ENCODE results near the gene UBE2M. TPM values are rescaled to one million over a fixed set of nuclear protein-coding genes. Genes with fewer than 3 reads are reported as not detected.
"Not testable (repeated sequence)": the region's sequence is repeated elsewhere in the genome, so short reads cannot be mapped to it uniquely, and the experiment has no call there.

The UBE2M gene
- total RNA-seq, 1 donor, result 54.6 TPM

DNA sequence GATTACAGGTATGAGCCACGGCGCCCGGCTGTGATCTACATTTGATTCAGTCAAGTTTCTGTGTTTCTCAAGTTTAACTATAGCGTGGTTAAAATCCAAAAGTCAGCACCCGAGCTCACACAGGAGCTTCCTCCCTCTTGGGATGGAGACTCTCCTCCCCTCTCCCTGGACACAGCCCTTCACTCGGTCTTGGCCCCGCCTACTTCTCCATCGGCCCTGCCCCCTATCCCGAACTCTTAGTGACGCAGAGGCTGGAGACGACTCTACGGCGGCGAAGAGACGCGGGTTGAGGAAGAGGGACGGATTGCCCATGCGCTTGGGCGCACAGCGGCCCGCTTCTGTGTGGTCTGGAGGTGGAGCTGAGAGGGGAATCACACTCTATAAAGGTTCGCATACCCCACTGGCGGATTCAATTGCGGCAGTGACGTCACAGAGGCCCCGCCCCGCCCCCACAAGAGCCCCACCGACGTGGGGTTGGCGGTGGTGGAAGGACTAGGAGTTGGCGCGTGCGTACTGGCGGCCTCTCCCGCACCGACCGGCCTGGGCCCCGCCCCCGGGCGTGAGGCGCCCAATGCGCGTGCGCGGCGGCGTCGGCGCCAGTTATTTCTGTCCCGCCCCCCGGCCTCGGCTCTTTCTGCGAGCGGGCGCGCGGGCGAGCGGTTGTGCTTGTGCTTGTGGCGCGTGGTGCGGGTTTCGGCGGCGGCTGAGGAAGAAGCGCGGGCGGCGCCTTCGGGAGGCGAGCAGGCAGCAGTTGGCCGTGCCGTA, 14.4 kb downstream of the UBE2M start, which contains the start of gene TRIM28:
Gene TRIM28, plus strand, starts transcription at position 239 of the 765 bp plus-strand sequence. CDS start 694 bp downstream, outside the sequence.
- peaks cover 14% of the 10 kb centered on the region for H3K4me1 ChIP-seq (ENCODE audit: insufficient read depth, low read length)
- peaks cover 44% of the 10 kb centered on the region for H3K79me2 ChIP-seq (ENCODE audit: insufficient read depth, low read length)
- H2AFZ ChIP-seq (ENCODE audit: low read length), result peak within 1 kb of the TSS; percentile 91
- H3K27me3 ChIP-seq (ENCODE audit: insufficient read depth, low read length), result peaks cover 19% of the 10 kb centered on the region
- H3K27ac ChIP-seq (ENCODE audit: low read depth, low read length), result peak within 1 kb of the TSS; percentile 90
- H4K20me1 ChIP-seq (ENCODE audit: insufficient read depth, low read length), result peaks cover 38% of the 10 kb centered on the region
- TF ChIP-seq, protein P1, sequence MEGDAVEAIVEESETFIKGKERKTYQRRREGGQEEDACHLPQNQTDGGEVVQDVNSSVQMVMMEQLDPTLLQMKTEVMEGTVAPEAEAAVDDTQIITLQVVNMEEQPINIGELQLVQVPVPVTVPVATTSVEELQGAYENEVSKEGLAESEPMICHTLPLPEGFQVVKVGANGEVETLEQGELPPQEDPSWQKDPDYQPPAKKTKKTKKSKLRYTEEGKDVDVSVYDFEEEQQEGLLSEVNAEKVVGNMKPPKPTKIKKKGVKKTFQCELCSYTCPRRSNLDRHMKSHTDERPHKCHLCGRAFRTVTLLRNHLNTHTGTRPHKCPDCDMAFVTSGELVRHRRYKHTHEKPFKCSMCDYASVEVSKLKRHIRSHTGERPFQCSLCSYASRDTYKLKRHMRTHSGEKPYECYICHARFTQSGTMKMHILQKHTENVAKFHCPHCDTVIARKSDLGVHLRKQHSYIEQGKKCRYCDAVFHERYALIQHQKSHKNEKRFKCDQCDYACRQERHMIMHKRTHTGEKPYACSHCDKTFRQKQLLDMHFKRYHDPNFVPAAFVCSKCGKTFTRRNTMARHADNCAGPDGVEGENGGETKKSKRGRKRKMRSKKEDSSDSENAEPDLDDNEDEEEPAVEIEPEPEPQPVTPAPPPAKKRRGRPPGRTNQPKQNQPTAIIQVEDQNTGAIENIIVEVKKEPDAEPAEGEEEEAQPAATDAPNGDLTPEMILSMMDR (IDR thresholded peaks at IDR 0.05; ENCODE audit: extremely low read depth, low read depth, low read length), result no peak
- H3K9me3 ChIP-seq (ENCODE audit: low read depth, low read length), result no peaks in the 10 kb centered on the region
- peaks cover 29% of the 10 kb centered on the region for H3K36me3 ChIP-seq (ENCODE audit: insufficient read depth, low read length)
- H3K4me2 ChIP-seq (ENCODE audit: insufficient read depth, low read length), result peak within 1 kb of the TSS; percentile 87
- H3K4me3 ChIP-seq (ENCODE audit: insufficient read depth, low read length), result peak within 1 kb of the TSS; percentile 96
- peak; percentile 100 for DNase-seq (ENCODE audit: insufficient read length, low spot score, missing footprints)

DNA sequence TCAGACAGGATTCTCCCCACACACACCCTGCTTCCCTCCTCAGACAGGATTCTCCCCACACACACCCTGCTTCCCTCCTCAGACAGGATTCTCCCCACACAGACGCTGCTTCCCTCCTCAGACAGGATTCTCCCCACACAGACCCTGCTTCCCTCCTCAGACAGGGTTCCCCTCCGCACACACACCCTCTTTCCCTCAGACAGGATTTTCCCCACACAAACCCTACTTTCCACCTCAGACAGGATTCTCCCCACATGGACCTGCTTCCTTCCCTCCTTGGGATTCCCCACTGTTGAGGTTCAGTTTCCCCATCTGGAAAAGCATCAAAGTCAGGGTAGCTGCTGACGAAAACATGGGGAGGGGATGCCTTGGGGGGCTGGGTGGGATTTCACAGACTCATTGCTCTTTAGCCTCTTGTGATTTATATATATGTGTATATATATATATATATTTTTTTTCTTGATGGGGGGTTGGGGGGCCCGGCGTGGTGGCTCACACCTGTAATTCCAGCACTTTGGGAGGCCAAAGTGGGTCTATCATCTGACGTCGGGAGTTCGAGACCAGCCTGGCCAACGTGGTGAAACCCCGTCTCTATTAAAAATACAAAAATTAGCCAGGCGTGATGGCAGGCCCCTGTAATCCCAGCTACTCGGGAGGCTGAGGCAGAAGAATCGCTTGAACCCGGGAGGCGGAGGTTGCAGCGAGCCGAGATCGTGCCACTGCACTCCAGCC, 15.6 kb downstream of the UBE2M start:
- H3K4me2 ChIP-seq (ENCODE audit: insufficient read depth, low read length); H3K9me3 ChIP-seq (ENCODE audit: low read depth, low read length); H2AFZ ChIP-seq (ENCODE audit: low read length); H3K27ac ChIP-seq (ENCODE audit: low read depth, low read length); H3K4me3 ChIP-seq (ENCODE audit: insufficient read depth, low read length): not testable (repeated sequence)
- Histone ChIP-seq H3K4me1 (ENCODE audit: insufficient read depth, low read length) (peaks cover 14% of the 10 kb centered on the region), H3K36me3 (ENCODE audit: insufficient read depth, low read length) (peaks cover 17% of the 10 kb centered on the region), H3K27me3 (ENCODE audit: insufficient read depth, low read length) (peaks cover 31% of the 10 kb centered on the region), H4K20me1 (ENCODE audit: insufficient read depth, low read length) (peaks cover 29% of the 10 kb centered on the region), H3K79me2 (ENCODE audit: insufficient read depth, low read length) (peaks cover 32% of the 10 kb centered on the region)
- DNase-seq (ENCODE audit: insufficient read length, low spot score, missing footprints), result peak; percentile 11

DNA sequence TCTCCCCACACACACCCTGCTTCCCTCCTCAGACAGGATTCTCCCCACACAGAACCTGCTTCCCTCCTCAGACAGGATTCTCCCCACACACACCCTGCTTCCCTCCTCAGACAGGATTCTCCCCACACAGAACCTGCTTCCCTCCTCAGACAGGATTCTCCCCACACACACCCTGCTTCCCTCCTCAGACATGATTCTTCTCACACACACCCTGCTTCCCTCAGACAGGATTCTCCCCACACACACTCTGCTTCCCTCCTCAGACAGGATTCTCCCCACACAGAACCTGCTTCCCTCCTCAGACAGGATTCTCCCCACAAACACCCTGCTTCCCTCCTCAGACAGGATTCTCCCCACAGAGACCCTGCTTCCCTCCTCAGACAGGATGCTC, 19.2 kb downstream of the UBE2M start:
- not testable (repeated sequence) for H3K79me2 ChIP-seq (ENCODE audit: insufficient read depth, low read length); H3K4me2 ChIP-seq (ENCODE audit: insufficient read depth, low read length); H3K4me3 ChIP-seq (ENCODE audit: insufficient read depth, low read length); H3K9me3 ChIP-seq (ENCODE audit: low read depth, low read length); H3K27ac ChIP-seq (ENCODE audit: low read depth, low read length); H4K20me1 ChIP-seq (ENCODE audit: insufficient read depth, low read length); H3K4me1 ChIP-seq (ENCODE audit: insufficient read depth, low read length); H2AFZ ChIP-seq (ENCODE audit: low read length); DNase-seq (ENCODE audit: insufficient read length, low spot score, missing footprints); H3K36me3 ChIP-seq (ENCODE audit: insufficient read depth, low read length)
- H3K27me3 ChIP-seq (ENCODE audit: insufficient read depth, low read length), result peaks cover 41% of the 10 kb centered on the region

DNA sequence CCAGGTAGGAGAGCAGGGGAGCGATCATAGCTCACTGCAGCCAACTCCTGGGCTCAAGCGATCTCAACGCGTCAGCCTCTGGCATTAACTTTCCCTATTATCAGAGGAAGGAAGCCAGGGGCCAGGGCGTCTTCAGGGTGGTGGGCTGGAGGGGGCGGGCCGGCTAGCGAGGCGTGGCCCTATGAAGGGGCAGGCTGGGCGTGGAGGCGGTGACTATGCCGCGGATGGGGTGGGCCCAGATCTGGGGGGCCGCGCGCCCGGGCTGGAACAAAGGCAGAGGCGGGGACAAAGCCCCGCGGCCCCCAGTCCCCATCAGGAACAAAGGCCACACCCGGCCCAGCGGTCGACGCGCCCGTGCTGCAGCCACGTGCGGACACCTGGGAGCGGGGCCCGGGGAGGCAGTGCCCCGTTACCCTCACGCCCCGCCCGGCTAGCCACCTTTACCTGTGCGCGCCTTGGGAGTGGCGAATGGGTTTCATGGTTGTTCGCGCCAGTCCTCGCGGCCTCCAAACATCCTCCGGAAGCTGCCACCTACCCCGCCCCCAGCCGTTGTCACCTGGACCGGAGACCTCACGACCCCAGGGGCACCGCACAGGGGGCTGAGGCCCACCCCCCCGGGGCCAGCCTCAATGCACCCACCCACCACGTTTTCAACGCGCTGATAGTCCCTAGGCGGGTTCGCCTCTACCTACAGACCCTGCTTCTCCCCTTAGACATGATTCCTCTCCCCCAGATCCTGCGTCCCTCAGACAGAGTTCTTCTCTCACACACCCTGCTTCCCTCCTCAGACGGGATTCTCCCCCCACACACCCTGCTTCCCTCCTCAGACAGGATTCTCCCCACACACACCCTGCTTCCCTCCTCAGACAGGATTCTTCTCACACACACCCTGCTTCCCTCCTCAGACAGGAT, 19.9 kb downstream of the UBE2M start:
- no peaks in the 10 kb centered on the region for H3K4me1 ChIP-seq (ENCODE audit: insufficient read depth, low read length)
- no peaks in the 10 kb centered on the region for H3K36me3 ChIP-seq (ENCODE audit: insufficient read depth, low read length)
- no peak overlapping the region for H3K4me3 ChIP-seq (ENCODE audit: insufficient read depth, low read length)
- peak; percentile 21 for DNase-seq (ENCODE audit: insufficient read length, low spot score, missing footprints)
- no peak overlapping the region for H3K4me2 ChIP-seq (ENCODE audit: insufficient read depth, low read length)
- peaks cover 41% of the 10 kb centered on the region for H3K27me3 ChIP-seq (ENCODE audit: insufficient read depth, low read length)
- no peaks in the 10 kb centered on the region for H3K9me3 ChIP-seq (ENCODE audit: low read depth, low read length)
- H3K27ac ChIP-seq (ENCODE audit: low read depth, low read length), result no peak overlapping the region
- H3K79me2 ChIP-seq (ENCODE audit: insufficient read depth, low read length), result no peaks in the 10 kb centered on the region
- no peaks in the 10 kb centered on the region for H4K20me1 ChIP-seq (ENCODE audit: insufficient read depth, low read length)
- TF ChIP-seq, protein P1 (IDR thresholded peaks at IDR 0.05; ENCODE audit: extremely low read depth, low read depth, low read length), result no peak
- H2AFZ ChIP-seq (ENCODE audit: low read length), result no peak overlapping the region
